Measurements from ENCODE around the gene ATP6V1G1.
"Not testable (repeated sequence)": the region's sequence is repeated elsewhere in the genome, so short reads cannot be mapped to it uniquely, and the experiment has no call there.

- TF ChIP-seq YY1 (IDR thresholded peaks at IDR 0.05; ENCODE audit: insufficient read depth, insufficient read length); SUZ12 (IDR thresholded peaks at IDR 0.05; ENCODE audit: extremely low read depth, insufficient read depth, insufficient read length); ZNF274 (IDR thresholded peaks at IDR 0.05; ENCODE audit: low read depth, low read length): not testable (repeated sequence)
Observed at GRCh38 chr9:114601787-114602186, 14.2 kb downstream of the ATP6V1G1 start.
